ENCODE measurements around the gene EPS15. TPM values are rescaled to one million over a fixed set of nuclear protein-coding genes. Genes with fewer than 3 reads are reported as not detected.
"Not testable (repeated sequence)": the region's sequence is repeated elsewhere in the genome, so short reads cannot be mapped to it uniquely, and the experiment has no call there.

Gene EPS15
- total and polyA plus RNA-seq, 12 donors, result 31.7 to 180 (median 104) TPM

DNA sequence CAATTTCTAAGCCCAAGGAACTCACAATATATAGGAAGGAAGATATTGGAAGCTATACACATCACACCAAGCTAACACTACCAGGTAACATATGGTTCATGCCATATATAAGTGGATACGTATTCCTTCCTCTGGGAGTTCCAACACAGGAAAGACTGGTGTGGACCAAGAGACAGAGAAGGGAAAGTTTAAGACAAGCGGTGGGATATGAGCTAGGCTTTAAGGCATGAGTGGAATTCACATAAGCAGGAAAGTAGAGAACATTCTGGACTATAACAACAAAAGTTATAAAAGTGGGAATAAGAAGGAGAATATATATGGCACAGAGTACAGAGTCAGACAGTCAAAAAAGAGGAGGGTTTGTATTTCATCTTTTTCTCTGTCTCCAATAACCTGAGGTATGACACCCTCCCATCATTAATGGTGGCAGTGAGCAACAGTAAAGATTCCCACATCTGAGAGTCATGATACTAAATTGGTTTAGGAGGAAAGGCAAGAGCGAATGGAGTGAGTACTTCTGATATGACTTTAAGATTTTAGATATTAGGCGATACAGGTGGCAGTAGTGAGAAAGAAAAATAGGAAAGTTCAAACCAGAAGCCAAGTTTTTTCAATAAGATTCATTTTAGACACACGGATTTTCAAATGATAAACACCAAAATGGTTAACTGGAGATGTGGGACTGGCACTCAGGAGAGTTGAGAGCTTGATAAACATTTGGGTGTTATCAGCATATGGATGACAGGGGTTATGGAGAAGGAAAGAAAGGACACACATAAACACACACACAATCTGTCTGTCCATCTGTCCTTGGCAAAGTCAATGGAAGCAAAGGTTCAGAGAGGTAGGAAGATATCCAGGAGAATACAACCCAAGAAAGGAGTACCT is 101.3 kb downstream of the EPS15 start:
- no peak overlapping the region for H3K4me3 ChIP-seq
- H3K36me3 ChIP-seq (replicated peaks in 1 of 2), result peaks cover 0 to 10% of the 10 kb centered on the region in 2 donors
- no peaks in the 10 kb centered on the region for H3K27me3 ChIP-seq
- TF ChIP-seq CTCF (IDR thresholded peaks at IDR 0.05), result no peak
- TF ChIP-seq POLR2A (IDR thresholded peaks at IDR 0.05), result no peak
- WGBS, 4 donors, result 83 to 89% (median 89%) methylated on average over 5 of the region's 5 CpGs
- H3K4me1 ChIP-seq (replicated peaks in 1 of 2), result peaks cover 6 to 46% of the 10 kb centered on the region in 2 donors
- intact Hi-C loops (cut with DNase I), result no loop called here
- H3K27ac ChIP-seq, result peak overlapping the region in 1 of 5 donors; percentile 8
- no peak for DNase-seq
- no peaks in the 10 kb centered on the region for H3K9me3 ChIP-seq (replicated peaks in 1 of 3)

- TF ChIP-seq CTCF (IDR thresholded peaks at IDR 0.05) (no peak), POLR2A (IDR thresholded peaks at IDR 0.05) (no peak)
- H3K9me3 ChIP-seq (replicated peaks in 1 of 3), result no peaks in the 10 kb centered on the region
- peak overlapping the region in 1 of 5 donors; percentile 8 for H3K27ac ChIP-seq
- no peak for DNase-seq
- H3K4me3 ChIP-seq, result no peak overlapping the region
- no peaks in the 10 kb centered on the region for H3K27me3 ChIP-seq
- intact Hi-C loops (cut with DNase I), result no loop called here
- H3K36me3 ChIP-seq (replicated peaks in 1 of 2), result peaks cover 0 to 10% of the 10 kb centered on the region in 2 donors
- peaks cover 0 to 38% of the 10 kb centered on the region in 2 donors for H3K4me1 ChIP-seq (replicated peaks in 1 of 2)
Measured at GRCh38 chr1:51416910-51417309, 102.2 kb downstream of the EPS15 start.

DNA sequence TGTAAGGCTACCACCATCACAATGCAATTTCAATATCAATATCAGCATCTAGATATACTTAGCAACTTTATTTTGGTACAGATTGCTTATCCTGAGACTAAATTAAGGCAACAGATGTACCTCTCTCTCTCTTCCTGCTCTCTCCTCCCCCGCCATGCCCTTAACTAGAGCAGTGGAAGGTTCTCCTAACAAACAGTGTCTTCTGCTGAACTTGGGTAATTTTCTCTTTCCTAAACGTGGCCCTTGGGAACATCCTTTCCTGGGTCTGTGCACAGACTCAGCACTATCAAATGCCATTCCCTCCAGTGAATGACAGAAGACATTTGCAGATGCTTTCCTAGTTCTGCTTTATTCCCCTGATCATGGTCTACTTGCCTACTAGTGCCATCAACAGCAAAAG is 103.1 kb downstream of the EPS15 start:
- intact Hi-C loops (cut with DNase I), result no loop called here

GRCh38 chr1:51414811-51415210 is 104.3 kb downstream of the EPS15 start:
- Histone ChIP-seq H3K27ac (no peak overlapping the region), H3K4me3 (no peak overlapping the region), H3K4me1 (replicated peaks in 1 of 2) (peaks cover 0 to 30% of the 10 kb centered on the region in 2 donors), H3K36me3 (replicated peaks in 1 of 2) (peaks cover 0 to 8% of the 10 kb centered on the region in 2 donors), H3K27me3 (no peaks in the 10 kb centered on the region), H3K9me3 (replicated peaks in 1 of 3) (no peaks in the 10 kb centered on the region)
- DNase-seq, result no peak
- TF ChIP-seq POLR2A (IDR thresholded peaks at IDR 0.05), result no peak
- TF ChIP-seq CTCF (IDR thresholded peaks at IDR 0.05), result no peak
- intact Hi-C loops (cut with DNase I), result no loop called here

More for the DNA sequence above, 103.1 kb downstream of the EPS15 start:
- Histone ChIP-seq H3K36me3 (replicated peaks in 1 of 2) (peaks cover 0 to 10% of the 10 kb centered on the region in 2 donors), H3K9me3 (replicated peaks in 1 of 3) (no peaks in the 10 kb centered on the region), H3K4me1 (replicated peaks in 1 of 2) (peaks cover 0 to 30% of the 10 kb centered on the region in 2 donors), H3K27me3 (no peaks in the 10 kb centered on the region), H3K27ac (peak overlapping the region in 2 of 5 donors; percentile 14 to 24), H3K4me3 (no peak overlapping the region)
- no peak for DNase-seq
- WGBS, 4 donors, result 52 to 65% (median 55%) methylated on average over 2 of the region's 2 CpGs
- TF ChIP-seq CTCF (IDR thresholded peaks at IDR 0.05) (no peak), POLR2A (IDR thresholded peaks at IDR 0.05) (no peak)

GRCh38 chr1:51411820-51412219 is 107.2 kb downstream of the EPS15 start:
- H3K27me3 ChIP-seq; DNase-seq; H3K9me3 ChIP-seq (replicated peaks in 1 of 3); H3K27ac ChIP-seq; H3K4me3 ChIP-seq; intact Hi-C loops (cut with DNase I); H3K4me1 ChIP-seq (replicated peaks in 1 of 2): not testable (repeated sequence)
- peaks cover 0 to 28% of the 10 kb centered on the region in 2 donors for H3K36me3 ChIP-seq (replicated peaks in 1 of 2)
- WGBS, 4 donors, result 93 to 99% (median 95%) methylated on average over 5 of the region's 5 CpGs

All from adrenal gland (tissue), 12 donors.